SJCRH30 (cell line): ENCODE measurements around the gene CHCHD6. TPM values are rescaled to one million over a fixed set of nuclear protein-coding genes. Genes with fewer than 3 reads are reported as not detected.

Experiments
- DNase-seq, 2 experiments: peaks; one replicate each; pipeline ENCODE4 v3.0.0-alpha.2; 2015 to 2020
- H3K27ac ChIP-seq: fragments of 250-450 bp; sonication (Bioruptor Pico); 2 replicates; pipeline ENCODE4 v1.5.1; 2020; ENCODE audit warnings: mild to moderate bottlenecking, moderate library complexity
- H3K27me3 ChIP-seq: fragments of 250-450 bp; sonication (Bioruptor Pico); 2 replicates; pipeline ENCODE4 v1.5.1; 2020; ENCODE audit warnings: mild to moderate bottlenecking, moderate library complexity
- H3K36me3 ChIP-seq: fragments of 250-450 bp; sonication (Bioruptor Pico); 2 replicates; pipeline ENCODE4 v1.5.1; 2020; ENCODE audit warnings: mild to moderate bottlenecking, moderate library complexity
- H3K4me1 ChIP-seq: fragments of 250-450 bp; sonication (Bioruptor Pico); 2 replicates; pipeline ENCODE4 v1.5.1; 2020; ENCODE audit warnings: mild to moderate bottlenecking, moderate library complexity
- H3K4me3 ChIP-seq: fragments of 250-450 bp; sonication (Bioruptor Pico); 2 replicates; pipeline ENCODE4 v1.5.1; 2020; ENCODE audit warnings: mild to moderate bottlenecking, moderate library complexity
- H3K9me3 ChIP-seq: fragments of 250-450 bp; sonication (Bioruptor Pico); replicated peaks from 2 replicates; pipeline ENCODE4 v1.5.1; 2020; ENCODE audit warnings: mild to moderate bottlenecking, moderate library complexity
- total RNA-seq: library from RNA; depleted of rRNA; stranded (reverse); fragments of >200 nt; shearing (Covaris generic); gene quantifications from 2 replicates; pipeline ENCODE4 v1.2.3, GENCODE V29; 2014

The CHCHD6 gene
- total RNA-seq, 1 experiment from 2014 or later = 24.2 TPM

GRCh38 chr3:126750756-126751121 lies 46.7 kb downstream of the CHCHD6 start:
- peak; percentile 69 to 82 for DNase-seq

GRCh38 chr3:126751611-126752302 lies 47.7 kb downstream of the CHCHD6 start:
- H3K36me3 ChIP-seq = no peaks in the 10 kb centered on the region; the same call in 1 of the 2 replicates
- no peak for DNase-seq
- 0 out of 2 replicates have a peak overlapping the region, but pooled peaks have one; percentile 3 for H3K27ac ChIP-seq
- H3K27me3 ChIP-seq = no peaks in the 10 kb centered on the region
- peaks cover 19% of the 10 kb centered on the region for H3K4me1 ChIP-seq
- no peak overlapping the region for H3K4me3 ChIP-seq
- H3K9me3 ChIP-seq = no peaks in the 10 kb centered on the region

More at GRCh38 chr3:126750756-126751121, 46.7 kb downstream of the CHCHD6 start:
- Histone ChIP-seq H3K9me3 (no peaks in the 10 kb centered on the region), H3K4me3 (no peak overlapping the region), H3K27ac (peak overlapping the region; percentile 65), H3K27me3 (no peaks in the 10 kb centered on the region), H3K4me1 (peaks cover 19% of the 10 kb centered on the region), H3K36me3 (no peaks in the 10 kb centered on the region; the same call in 1 of the 2 replicates)

DNA sequence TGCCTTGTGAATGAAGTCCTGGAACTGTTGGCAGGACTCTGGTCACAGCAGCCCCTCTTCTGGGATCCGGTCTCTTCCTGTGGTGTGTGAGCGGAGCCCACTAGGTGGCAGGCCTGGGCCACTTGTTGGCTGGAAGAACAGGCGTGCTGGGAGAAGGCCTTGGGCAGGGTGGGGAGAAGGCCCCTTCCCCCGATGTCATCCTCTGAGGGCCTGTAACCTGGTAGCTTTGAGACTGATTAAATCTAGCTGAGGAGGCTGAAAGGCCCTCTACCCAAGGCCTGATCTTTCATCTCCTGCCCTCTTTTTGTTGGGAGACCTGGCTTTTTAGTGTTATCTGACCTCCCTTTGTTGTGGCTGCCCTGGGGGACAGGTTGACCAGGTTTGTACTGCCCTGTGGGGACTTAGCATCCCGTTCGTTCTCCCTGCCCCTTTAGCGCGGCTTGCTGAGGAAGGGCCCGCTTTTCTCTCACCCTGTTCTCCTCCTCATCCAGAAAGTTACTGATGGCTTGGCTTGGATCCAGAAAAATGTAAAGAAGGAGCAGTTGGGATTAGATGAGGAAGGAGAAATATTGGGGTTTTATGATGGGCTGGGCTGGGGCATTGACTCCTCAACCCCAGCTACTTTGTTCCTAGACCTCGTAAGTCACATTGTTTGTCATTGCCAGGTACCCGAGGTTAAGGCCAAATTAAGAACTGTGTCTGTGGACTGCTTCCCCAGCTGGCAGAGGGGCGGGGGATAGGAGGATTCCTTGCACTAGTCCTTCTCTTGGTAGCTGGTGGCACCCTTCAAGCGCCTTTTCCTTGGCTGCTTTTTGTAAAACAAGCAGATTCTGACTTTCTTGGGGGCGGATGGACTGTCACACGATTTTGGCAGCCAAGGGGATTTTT lies 48.5 kb downstream of the CHCHD6 start:
- DNase-seq = peak; percentile 82 to 90

GRCh38 chr3:126753191-126754160 lies 49.4 kb downstream of the CHCHD6 start:
- H3K27ac ChIP-seq = no peak overlapping the region
- no peaks in the 10 kb centered on the region for H3K27me3 ChIP-seq
- H3K9me3 ChIP-seq = no peaks in the 10 kb centered on the region
- H3K4me3 ChIP-seq = no peak overlapping the region
- no peak for DNase-seq
- H3K36me3 ChIP-seq = no peaks in the 10 kb centered on the region
- H3K4me1 ChIP-seq = peaks cover 19% of the 10 kb centered on the region

More for the DNA sequence above, 48.5 kb downstream of the CHCHD6 start:
- H3K36me3 ChIP-seq = no peaks in the 10 kb centered on the region
- no peaks in the 10 kb centered on the region for H3K9me3 ChIP-seq
- no peaks in the 10 kb centered on the region for H3K27me3 ChIP-seq
- H3K27ac ChIP-seq = no peak overlapping the region
- no peak overlapping the region for H3K4me3 ChIP-seq
- H3K4me1 ChIP-seq = peaks cover 19% of the 10 kb centered on the region

DNA sequence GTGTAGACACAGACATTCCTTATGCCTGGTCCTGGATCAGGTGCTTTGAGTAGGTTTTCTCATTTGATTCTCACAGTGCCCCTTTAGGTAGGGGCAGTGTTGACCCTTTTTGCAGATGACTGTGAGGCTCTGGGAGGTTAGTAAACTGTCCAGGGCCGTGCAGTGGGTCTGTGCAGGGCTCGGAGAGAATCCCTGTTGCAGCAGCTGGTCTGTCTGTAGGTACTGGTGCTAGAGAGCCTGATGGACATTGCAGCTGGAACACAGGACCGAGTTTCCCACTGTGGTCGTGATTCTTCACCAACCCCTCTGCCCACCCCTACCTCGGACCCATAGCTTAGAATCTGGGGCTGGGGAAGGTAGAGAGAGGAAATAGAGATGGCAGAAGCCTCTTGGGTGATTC lies 51.8 kb downstream of the CHCHD6 start:
- no peak overlapping the region for H3K4me3 ChIP-seq
- no peaks in the 10 kb centered on the region for H3K27me3 ChIP-seq
- DNase-seq = no peak
- H3K27ac ChIP-seq = no peak overlapping the region
- H3K36me3 ChIP-seq = no peaks in the 10 kb centered on the region
- no peaks in the 10 kb centered on the region for H3K9me3 ChIP-seq
- peaks cover 10% of the 10 kb centered on the region for H3K4me1 ChIP-seq

- no peaks in the 10 kb centered on the region for H3K9me3 ChIP-seq
- no peak overlapping the region for H3K27ac ChIP-seq
- no peaks in the 10 kb centered on the region for H3K36me3 ChIP-seq
- H3K4me3 ChIP-seq = no peak overlapping the region
- H3K4me1 ChIP-seq = no peaks in the 10 kb centered on the region; the same call in 1 of the 2 replicates
- no peaks in the 10 kb centered on the region for H3K27me3 ChIP-seq
- DNase-seq = no peak
These were observed 54.0 kb downstream of the CHCHD6 start for GRCh38 chr3:126758026-126758425.

DNA sequence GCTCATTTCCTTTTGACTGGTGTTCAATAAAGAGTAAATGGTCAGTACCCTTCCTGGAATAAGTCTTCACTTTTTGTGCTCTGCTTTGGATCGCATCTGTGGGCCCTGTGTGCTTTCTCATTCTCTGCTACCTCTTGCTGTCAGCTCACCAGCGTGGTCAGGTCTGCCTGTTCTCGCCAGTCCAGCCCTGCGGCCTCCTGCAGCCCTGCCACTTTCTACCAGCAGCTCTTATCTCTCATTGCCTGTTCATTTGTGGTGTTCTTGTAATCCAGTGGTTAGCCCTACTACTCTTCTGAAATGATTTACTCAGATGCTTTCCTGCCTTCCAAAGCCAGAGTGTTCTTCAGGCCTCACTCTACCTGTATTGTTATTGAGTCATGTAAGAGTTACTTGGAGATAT lies 54.8 kb downstream of the CHCHD6 start:
- H3K4me1 ChIP-seq = no peaks in the 10 kb centered on the region
- DNase-seq = no peak
- no peaks in the 10 kb centered on the region for H3K9me3 ChIP-seq
- no peaks in the 10 kb centered on the region for H3K36me3 ChIP-seq
- no peak overlapping the region for H3K4me3 ChIP-seq
- no peak overlapping the region for H3K27ac ChIP-seq
- no peaks in the 10 kb centered on the region for H3K27me3 ChIP-seq

- no peak for DNase-seq
- Histone ChIP-seq H3K4me3 (no peak overlapping the region), H3K4me1 (no peaks in the 10 kb centered on the region), H3K9me3 (no peaks in the 10 kb centered on the region), H3K27ac (no peak overlapping the region), H3K27me3 (no peaks in the 10 kb centered on the region), H3K36me3 (no peaks in the 10 kb centered on the region)
These were observed 56.5 kb downstream of the CHCHD6 start for GRCh38 chr3:126760541-126760940.

DNA sequence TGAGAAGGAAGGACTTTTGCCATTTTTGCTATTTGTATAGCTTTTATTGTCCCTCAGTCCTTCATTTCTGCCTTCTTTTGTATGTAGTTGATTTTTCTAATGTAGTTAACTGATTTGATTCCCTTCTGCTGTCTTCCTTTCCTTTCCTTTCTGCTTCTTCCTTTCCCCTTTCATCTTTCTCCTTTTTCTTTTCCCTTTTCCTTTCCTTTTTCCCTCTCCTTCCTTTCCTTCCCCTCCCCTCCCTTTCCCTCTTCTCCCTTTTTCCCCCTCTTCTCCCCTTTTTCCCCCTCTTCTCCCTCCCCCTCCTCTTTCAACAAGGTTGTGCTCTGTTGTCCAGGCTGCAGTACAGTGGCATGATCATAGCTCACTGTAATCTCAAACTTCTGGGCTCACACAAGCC lies 59.0 kb downstream of the CHCHD6 start:
- DNase-seq = no peak
- no peaks in the 10 kb centered on the region for H3K9me3 ChIP-seq
- no peak overlapping the region for H3K27ac ChIP-seq
- H3K4me3 ChIP-seq = no peak overlapping the region
- no peaks in the 10 kb centered on the region for H3K36me3 ChIP-seq
- H3K27me3 ChIP-seq = no peaks in the 10 kb centered on the region
- H3K4me1 ChIP-seq = no peaks in the 10 kb centered on the region

DNA sequence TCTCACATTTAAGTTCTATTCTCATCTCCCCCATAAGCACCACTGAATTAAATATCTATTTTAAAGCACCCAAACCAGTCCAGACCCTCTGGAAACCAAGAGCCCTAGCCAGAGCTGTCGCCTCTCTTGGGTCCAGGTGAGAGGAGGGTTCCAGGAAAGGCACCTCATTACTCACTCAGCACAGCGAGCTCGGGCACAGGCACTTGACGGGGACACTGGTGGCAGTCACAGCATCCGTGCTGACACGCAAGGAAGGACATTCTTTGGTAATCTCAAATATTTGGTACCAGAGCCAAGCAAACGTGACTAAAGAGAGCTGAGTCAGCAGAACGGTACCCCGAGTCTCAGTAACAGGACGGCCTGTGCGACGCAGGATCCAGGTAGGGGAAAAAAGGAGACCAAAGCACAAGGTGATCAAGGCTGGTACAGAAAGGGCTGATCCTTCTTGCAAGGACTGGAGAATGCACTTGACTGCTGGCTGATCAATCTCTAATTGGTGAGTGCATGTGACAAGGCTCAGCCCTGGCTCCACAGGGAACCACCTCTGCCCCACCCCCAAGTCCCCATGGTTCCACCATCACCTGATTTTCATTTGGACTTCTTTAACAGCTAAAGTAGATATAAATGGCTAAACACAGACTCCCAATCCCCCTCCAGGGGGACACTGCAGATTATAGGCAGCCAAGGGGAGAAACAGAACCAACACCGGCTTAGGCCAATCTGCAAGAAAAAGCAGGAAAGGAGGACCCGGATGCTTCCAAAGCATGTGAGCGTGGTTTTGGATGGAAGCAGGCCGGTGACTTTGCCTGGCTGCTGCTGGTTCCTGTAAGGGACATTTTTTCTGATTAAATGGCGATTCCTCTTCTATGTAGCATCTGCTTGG lies 61.4 kb downstream of the CHCHD6 start:
- DNase-seq = no peak
- no peaks in the 10 kb centered on the region for H3K27me3 ChIP-seq
- H3K27ac ChIP-seq = no peak overlapping the region
- no peak overlapping the region for H3K4me3 ChIP-seq
- no peaks in the 10 kb centered on the region for H3K4me1 ChIP-seq
- no peaks in the 10 kb centered on the region for H3K36me3 ChIP-seq
- no peaks in the 10 kb centered on the region for H3K9me3 ChIP-seq

DNA sequence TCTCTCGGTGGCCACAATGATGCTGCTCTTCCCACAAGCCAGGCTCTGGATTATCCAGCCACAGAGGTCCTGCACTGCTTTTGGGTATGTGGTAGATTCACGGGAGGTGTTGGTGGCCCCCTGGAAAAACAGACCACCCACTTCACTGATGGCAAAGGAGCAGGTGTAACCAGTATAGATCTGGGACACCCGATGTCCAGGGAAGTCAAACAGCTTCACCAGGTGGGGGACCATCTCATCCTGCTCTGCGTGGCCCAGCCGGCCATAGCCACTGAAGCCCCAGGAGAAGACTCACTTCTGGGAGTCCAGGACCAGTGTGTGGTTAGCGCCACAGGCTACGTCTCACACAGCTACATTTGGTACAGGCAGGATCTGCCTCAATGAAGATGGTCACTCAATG lies 62.6 kb downstream of the CHCHD6 start:
- no peak overlapping the region for H3K4me3 ChIP-seq
- H3K4me1 ChIP-seq = no peaks in the 10 kb centered on the region
- H3K36me3 ChIP-seq = no peaks in the 10 kb centered on the region
- no peak for DNase-seq
- no peaks in the 10 kb centered on the region for H3K27me3 ChIP-seq
- no peak overlapping the region for H3K27ac ChIP-seq
- H3K9me3 ChIP-seq = no peaks in the 10 kb centered on the region

DNA sequence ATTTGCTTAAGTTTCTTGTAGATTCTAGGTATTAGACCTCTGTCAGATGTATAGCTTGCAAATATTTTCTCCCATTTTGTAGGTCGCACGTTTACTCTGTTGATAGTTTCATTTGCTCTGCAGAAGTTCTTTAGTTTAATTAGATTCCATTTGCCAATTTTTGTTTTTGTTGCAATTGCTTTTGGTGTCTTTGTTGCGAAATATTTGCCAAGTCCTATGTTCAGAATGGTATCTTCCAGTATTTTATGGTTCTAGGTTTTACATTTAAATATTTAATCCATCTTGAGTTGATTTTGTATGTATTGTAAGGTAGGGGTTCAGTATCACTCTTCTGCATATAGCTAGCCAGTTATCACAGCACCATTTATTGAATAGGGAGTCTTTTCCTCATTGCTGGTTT lies 64.9 kb downstream of the CHCHD6 start:
- Histone ChIP-seq H3K36me3 (no peaks in the 10 kb centered on the region), H3K9me3 (0 out of 2 replicates have a peak, but pooled peaks cover 3% of the 10 kb centered on the region), H3K4me3 (no peak overlapping the region), H3K27ac (no peak overlapping the region), H3K27me3 (no peaks in the 10 kb centered on the region), H3K4me1 (no peaks in the 10 kb centered on the region)
- no peak for DNase-seq

DNA sequence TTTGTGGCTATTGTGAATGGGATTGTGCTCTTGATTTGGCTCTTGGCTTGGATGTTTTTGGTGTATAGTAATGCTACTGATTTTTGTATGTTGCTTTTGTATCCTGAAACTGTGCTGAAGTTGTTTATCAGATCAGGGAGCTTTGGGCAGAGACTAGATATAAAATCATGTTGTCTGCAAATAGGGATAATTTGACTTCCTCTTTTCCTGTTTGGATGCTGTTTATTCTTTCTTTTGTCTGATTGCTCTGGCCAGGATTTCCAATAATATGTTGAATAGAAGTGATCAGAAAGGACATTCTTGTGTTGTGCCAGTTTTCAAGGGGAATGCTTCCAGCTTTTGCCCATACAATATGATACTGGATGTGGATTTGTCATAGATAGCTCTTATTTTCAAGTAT lies 66.1 kb downstream of the CHCHD6 start:
- Histone ChIP-seq H3K4me3 (no peak overlapping the region), H3K4me1 (no peaks in the 10 kb centered on the region), H3K9me3 (0 out of 2 replicates have a peak, but pooled peaks cover 3% of the 10 kb centered on the region), H3K27me3 (no peaks in the 10 kb centered on the region), H3K36me3 (no peaks in the 10 kb centered on the region), H3K27ac (no peak overlapping the region)
- no peak for DNase-seq

DNA sequence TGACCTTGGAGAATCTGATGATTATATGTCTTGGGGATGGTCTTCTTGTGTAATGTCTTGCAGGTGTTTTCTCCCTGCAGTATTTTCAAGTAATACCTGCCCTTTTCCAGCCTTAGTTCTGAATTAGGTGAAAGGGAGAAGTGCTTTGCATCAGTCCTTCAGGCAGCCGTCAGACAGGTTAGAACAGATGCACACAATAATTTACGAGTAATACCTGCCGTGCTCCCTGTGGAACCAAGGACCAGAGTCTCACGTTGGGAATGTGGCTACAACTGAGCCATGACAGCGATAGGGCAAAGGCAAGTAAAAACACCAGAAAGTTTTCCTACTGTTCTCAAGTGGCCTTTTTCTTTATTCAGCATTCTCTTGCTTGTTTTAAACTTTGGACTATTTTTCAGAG lies 69.1 kb downstream of the CHCHD6 start:
- H3K27me3 ChIP-seq = no peaks in the 10 kb centered on the region
- no peaks in the 10 kb centered on the region for H3K36me3 ChIP-seq
- no peak overlapping the region for H3K27ac ChIP-seq
- DNase-seq = no peak
- no peak overlapping the region for H3K4me3 ChIP-seq
- no peaks in the 10 kb centered on the region for H3K4me1 ChIP-seq
- 0 out of 2 replicates have a peak, but pooled peaks cover 3% of the 10 kb centered on the region for H3K9me3 ChIP-seq
